HuH-7 (cell line): Measurements from ENCODE around the gene PRICKLE1.

Experiments
- DNase-seq: peaks from one replicate; pipeline ENCODE4 v3.0.0; 2011; ENCODE audit warnings: low spot score

Gene PRICKLE1

DNA sequence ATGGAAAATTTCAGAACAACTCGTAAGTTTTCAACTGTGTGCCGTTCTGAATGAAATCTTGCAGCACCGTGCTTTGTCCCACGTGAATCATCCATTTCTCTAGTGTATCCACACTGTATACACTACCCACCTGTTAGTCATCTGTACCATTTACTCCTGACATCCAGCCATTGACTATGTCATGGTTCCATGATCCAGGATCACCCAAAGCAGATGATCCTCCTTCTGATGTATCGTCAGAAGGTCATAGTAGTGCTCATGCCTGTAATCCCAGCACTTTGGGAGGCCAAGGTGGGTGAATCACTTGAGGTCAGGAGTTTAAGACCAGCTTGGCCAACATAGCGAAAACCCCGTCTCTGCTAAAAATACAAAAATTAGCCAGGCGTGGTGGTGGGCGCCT lies 140.7 kb downstream of the PRICKLE1 start:
- DNase-seq = no peak

DNA sequence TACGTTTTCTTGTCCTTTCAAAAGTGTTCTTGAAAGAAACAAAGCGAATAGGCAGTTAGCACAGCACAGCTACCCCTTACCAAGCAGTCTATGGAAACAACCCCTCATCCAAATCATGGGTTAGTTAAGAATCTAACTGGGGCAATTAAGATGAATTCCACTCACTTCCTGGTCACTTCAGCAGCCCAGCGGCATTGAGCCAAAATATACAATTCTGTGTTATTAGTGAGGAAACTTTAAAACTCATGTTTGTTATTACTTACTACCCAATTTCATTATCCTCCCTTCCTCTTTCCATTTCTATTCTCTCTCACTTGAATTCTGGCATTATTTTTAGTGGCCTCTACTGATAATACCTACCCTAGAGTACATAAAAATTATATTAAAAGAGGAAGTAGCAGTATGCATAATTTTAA lies 142.2 kb downstream of the PRICKLE1 start:
- no peak for DNase-seq

DNA sequence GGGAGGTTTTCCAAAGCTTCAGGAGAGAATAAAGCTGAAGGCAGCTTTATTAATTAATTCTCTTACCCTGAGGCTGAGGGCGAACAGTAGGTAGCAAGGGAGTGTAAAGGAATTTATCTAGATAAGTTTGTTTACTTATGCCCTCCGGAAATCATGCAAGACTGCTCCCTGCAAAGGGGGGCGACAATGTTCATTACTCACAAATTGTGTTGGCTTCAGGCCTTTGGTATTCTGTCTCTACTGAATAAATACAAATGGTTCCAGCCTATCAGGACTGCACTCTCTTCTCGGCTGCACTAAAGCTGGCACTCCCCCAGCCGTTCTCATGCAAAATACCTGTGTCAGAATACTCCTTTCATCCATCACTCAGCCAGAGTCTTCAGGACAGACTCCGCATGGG lies 142.8 kb downstream of the PRICKLE1 start:
- peak; percentile 20 for DNase-seq

DNA sequence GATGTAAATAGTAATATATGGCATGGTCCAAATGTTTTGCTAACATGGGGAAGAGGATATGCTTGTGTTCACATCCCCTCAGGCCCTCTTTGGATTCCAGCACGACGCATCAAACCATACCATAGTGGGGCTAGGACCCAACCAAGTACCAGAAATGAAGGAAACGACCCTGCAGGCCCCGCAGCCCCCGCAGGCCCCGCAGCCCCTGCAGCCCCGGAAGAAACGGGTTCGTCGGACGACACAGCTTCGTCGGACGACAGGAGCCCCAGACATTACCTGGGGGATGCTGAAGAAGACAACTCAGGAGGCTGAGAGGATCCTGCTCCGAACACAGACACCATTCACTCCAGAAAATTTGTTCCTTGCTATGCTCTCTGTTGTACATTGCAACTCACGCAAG lies 143.7 kb downstream of the PRICKLE1 start:
- DNase-seq = no peak

DNA sequence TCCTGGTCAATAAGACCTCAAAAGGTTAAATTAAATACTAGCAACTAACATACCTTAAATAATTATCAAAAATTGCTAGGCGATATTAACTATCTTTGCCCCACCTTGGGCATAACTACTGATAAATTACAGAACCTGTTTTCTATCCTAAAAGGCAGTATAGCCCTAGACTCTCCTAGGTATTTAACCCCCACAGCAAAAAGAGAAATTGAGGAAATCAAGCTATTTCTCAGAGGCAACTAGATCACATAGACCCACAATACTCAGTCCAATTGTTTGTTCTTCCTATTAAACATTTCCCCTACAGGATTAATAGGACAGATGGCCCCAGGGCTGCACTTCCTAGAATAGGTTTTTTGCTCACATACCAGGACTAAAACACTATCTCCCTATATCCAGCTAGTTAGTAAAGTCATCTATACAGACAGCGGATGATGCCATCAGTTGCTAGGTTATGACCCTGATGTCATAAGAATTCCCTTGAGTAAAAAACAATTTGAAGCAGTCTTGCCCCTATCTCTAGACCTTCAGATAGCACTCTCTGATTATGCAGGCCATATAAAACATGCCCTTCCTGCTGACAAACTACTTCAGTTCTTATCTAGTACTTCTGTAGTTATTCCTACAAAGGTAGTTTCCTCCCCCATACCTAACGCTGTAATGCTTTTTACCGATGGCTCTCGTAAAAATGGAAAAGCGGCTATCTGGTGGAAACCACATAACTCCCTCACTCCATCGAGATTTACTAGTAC lies 145.2 kb downstream of the PRICKLE1 start:
- DNase-seq = peak; percentile 20

DNA sequence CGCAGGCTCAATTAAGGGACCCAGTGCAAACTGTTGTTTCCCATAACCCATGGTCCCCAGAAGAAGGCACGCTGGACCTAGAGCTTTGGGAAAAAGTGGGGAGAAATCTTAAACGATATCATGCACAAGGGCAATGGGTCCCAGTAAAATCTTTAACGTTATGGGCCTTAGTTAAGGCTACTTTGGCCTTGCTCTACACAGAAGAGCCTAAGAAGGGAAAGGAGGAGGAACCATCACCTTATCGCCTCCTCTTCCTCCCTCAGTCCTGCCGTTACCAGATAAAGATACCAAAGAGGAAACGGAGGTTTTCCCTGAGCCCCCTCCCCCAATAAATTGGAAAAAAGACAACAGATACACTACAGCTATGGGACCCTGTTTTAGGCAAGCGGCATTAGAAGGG lies 146.7 kb downstream of the PRICKLE1 start:
- DNase-seq = no peak

DNA sequence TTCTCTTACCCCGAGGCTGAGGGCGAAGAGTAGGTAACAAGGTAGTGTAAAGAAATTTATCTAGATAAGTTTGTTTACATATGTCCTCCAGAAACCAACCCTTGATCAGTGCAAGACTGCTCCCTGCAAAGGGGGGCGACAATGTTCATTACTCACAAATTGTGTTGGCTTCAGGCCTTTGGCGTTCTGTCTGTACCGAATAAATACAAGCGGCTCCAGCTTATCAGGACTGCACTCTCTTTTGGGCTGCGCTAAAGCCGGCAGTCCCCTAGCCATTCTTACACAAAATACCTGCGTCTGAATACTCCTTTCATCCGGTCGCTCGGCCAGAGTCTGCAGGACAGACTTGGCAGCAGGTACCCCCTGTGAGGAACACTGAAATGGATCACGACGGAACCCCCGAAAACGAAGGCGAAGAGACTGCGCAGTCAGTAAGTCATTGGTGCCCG lies 147.2 kb downstream of the PRICKLE1 start:
- peak; percentile 35 for DNase-seq

DNA sequence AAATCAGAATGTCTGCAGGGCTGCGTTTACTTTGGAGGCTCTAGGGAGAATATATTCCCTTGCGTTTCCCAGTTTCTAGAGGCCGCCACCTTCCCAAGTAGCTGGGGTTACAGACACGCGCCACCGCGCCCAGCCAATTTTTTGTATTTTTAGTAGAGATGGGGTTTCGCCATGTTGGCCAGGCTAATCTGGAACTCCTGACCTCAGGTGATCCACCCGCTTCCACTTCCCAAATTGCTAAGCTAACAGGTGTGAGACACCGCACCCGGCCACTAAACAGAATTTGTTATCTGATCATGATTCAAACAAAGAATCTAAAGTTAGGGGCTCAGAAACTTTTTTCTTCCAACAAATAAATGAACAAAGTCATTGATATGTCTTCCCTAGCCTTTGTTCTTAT lies 148.9 kb downstream of the PRICKLE1 start:
- no peak for DNase-seq

DNA sequence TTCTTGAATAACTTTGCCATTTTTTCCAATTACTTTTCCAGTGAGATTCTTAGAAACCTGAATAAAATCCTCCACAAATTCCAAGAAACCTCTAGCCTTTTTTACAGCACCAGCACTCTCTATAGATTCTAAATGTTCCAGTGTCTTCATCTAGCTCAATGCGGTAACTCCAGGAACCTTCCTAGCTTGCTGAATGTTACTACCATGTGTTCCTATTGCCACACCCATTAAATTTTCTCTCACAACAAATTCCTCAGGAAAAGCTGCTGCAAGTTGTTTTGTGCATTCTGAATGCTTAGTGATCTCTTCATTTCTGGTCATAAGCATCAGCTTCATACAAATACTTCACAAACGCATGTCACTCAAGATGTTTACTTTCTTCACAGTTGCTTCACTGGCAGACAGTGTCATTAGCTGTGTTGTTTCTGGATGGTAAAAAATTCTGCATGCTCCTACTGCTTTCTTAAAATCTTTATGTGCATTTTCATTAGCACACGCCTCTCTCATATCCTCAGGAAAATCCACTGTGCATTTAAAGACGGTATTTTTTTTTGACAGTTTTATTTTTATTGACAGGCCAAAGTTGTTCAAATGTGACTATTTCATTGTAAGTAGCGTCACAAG lies 156.9 kb downstream of the PRICKLE1 start:
- no peak for DNase-seq

DNA sequence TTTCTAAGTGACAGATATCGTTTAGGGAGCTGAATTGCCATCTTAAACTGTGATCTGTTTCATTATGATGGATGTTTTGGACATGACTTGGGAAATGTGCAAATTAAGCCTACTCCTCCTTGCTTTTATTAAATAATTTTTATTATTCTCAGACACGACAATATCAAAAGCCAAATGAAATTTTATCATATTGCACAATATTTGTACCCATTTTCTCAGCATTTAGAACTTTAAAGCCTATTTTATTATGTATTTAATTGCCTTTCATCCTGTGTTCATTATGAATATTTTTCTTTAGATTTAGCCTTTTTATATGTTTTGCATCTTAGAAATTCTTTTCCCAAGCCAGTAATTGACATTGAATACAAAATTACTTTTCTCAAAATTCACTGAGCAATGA lies 160.7 kb downstream of the PRICKLE1 start:
- no peak for DNase-seq

DNA sequence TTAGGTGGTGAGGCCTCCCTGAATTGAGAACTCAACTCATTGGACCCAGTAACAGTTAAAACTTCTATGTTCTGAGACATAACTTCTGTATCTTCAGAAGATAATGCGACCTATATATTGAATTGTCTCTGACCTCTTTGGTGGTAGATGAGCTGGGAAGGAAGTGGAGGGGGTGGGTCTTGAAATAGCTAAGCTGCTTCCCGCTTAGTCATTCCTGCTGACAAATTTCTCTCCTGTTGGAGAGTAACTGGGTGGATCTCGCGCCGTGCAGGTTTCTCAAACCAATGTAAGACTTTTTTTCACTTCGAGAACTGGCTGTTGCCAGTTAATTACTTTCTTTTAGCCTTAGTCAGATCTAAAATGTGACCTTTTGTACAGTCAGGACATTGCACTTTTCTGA lies 162.8 kb downstream of the PRICKLE1 start:
- DNase-seq = no peak

DNA sequence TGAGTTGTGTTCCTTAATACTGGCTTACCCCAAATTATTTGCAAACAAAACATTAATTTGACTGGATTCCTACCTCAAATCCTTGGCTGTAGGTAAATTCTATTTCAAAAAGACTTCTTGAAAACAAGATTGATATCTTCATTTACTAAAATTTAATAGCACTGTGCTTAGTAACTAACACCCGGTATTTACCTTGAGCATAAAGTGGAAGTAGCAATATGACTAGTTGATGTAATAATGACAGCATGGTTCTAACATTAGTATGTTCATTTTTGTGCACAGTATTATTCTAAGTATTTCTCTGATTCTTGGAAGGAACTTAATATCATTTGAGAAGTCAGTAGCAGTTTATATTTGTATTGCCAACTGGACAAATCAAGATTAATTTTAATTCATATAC lies 166.8 kb downstream of the PRICKLE1 start:
- no peak for DNase-seq

DNA sequence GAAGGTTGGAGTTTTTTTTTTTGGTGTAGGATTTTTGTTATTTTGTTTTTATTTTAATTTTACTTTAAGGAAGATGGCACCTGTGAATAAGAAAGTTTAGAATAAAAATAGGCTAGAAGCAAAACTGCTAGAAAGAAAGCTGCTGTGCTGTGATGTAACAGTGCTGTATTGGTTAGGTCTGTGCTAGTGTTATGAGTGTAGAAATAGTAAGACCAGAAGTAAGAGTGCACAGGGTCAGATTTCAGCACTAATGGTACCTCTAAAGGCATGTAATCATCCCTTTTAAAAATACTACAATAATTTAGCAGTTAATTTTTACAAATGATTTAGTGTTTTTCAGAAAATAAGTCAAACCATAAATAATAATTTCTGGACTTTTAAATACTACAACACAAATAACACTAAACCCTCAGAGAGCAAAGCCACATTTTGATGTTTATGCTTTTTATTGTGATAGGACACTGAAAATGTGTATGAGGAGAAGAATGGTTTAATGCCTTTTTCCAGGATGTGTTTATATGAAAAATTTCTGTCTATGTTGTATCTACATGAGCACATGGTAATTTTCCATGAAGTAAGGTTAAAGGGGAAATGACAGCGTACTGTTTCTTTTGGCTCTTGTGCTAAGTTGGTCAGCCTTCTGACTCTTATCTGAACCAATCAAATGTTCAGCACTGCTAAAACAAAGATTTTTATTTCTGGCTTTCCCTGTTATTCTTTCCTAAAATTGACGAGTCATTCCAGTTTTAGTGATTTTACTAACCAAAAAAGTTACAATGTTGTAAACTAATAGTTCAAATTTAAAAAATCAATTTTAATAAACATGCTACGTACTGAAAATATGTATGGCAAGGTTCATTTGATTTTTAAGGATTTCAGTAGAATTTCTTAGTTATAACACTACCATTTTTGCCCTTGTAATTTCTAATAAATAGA lies 167.4 kb downstream of the PRICKLE1 start:
- DNase-seq = no peak

DNA sequence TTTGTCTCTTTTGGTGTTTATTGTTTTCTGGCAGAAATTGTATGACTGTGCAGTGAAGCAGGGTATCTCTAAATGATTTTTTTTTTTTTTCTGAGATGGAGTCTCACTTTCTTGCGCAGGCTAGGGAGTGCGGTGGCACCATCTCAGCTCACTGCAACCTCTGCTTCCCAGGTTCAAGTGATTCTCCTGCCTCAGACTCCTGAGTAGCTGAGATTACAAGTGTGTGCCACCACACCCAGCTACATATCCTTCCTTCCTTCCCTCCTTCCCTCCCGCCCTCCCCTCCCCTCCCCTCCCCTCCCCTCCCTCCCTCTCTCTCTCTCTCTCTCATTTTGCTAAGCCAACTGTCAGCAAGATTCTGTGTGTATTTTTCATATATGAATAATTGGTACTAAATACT lies 169.2 kb downstream of the PRICKLE1 start:
- no peak for DNase-seq

DNA sequence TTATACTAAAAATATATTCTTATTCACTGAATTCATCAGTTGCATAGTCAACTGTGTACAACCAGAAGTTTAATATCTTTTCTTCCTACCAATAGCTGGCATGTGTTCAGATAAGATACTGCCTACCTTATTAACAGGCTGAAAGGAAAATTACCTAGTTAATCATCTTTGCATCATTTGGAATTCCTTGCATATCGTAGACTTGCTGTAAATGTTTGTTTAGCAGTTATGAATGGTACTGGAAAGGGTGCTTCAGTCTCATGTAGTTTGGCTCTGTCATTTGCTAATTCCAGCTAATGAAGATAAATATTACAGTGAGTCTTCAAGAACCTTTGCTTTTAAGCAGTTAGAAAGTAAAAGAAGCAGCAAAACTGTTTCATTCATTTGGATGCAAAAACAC lies 179.2 kb downstream of the PRICKLE1 start:
- DNase-seq = no peak

DNA sequence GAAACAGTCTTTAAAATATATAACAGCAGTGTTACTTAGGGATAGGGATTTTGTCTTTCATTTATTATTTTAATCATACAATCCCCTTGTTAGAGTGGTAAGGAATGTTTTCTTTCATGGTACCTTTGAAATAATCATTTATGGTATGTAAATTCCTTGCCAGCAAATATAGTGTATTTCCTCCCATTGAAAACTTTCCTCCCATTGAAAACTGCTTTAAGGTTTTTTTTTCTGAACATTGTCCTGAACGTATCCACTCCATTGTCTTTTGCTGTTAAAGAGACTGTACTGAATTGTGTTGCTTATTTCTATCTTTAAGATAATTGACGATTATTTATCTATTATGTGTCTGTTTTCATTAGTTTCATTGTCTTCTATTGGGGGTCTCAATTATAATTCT lies 180.1 kb downstream of the PRICKLE1 start:
- DNase-seq = no peak

DNA sequence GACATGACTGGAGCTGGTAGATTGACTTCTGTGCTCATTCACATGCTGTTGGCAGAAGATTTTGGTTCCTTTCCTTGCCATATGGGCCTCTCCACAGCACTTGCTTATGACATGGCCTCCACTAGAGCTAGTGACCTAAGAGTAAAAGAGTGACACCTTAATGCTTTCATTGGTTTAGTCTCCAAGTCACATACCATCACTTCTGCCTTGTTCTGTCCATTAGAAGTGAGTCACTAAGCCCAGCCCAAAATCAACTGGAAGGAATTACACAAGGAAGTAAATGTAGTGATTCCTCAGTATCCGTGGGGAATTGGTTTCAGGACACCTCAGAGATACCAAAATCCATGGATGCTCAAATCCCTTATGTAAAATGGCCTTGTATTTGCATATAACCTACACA lies 182.2 kb downstream of the PRICKLE1 start:
- DNase-seq = no peak
